ENCODE measurements around the gene MSH6. TPM values are rescaled to one million over a fixed set of nuclear protein-coding genes. Genes with fewer than 3 reads are reported as not detected.

MSH6 gene
- total RNA-seq, 2 experiments from 2014 or later: 291 to 525 TPM

GRCh38 chr2:47779426-47779790, 3.5 kb upstream of the MSH6 start:
- H3K36me3 ChIP-seq (ENCODE audit: insufficient read depth, low read length): peaks cover 54% of the 10 kb centered on the region
- no peak overlapping the region for H3K27ac ChIP-seq (ENCODE audit: low read depth, low read length, poor library complexity, severe bottlenecking)
- H3K4me2 ChIP-seq (ENCODE audit: low read length): no peak overlapping the region
- POLR2A ChIA-PET: interaction anchor here (0.6 kb wide), 1 partner anchor 35 kb away, joined by 6 read pairs; no protein-coding TSS in a partner anchor
- intact Hi-C loops (cut with micrococcal nuclease; ENCODE audit: unreplicated experiment): no loop called here
- no peak overlapping the region for H3K4me3 ChIP-seq (ENCODE audit: low read depth, low read length, poor library complexity, severe bottlenecking)
- H4K20me1 ChIP-seq (ENCODE audit: insufficient read depth, low read length): peaks cover 3% of the 10 kb centered on the region
- no peaks in the 10 kb centered on the region for H3K9me2 ChIP-seq (ENCODE audit: insufficient read depth, low read length)
- no peak for DNase-seq (ENCODE audit: low spot score)
- no TSS peak for BruUV-seq (replicated peaks)
- no peak for TF ChIP-seq EZH2phosphoT487 (IDR thresholded peaks at IDR 0.05; ENCODE audit: borderline replicate concordance, low read depth, low read length)
- no peak for TF ChIP-seq CTCF (conservative IDR thresholded peaks at IDR 0.05; ENCODE audit: low read length)
- H3K4me1 ChIP-seq (ENCODE audit: insufficient read depth, low read length, poor library complexity, severe bottlenecking): peaks cover 24% of the 10 kb centered on the region
- H3K79me2 ChIP-seq (ENCODE audit: insufficient read depth, low read depth, low read length): peaks cover 30% of the 10 kb centered on the region
- CTCF ChIA-PET (ENCODE audit: unreplicated experiment): no interaction called here
- no peaks in the 10 kb centered on the region for H3K9me3 ChIP-seq (ENCODE audit: low read length)
- no peak overlapping the region for H2AFZ ChIP-seq (ENCODE audit: low read length)

GRCh38 chr2:47782381-47782670, 619 bp upstream of the MSH6 start:
- TF ChIP-seq CTCF (conservative IDR thresholded peaks at IDR 0.05; ENCODE audit: low read length) (no peak), EZH2phosphoT487 (IDR thresholded peaks at IDR 0.05; ENCODE audit: borderline replicate concordance, low read depth, low read length) (no peak)
- H2AFZ ChIP-seq (ENCODE audit: low read length): peak overlapping the region; percentile 23; the same call in 1 of the 2 replicates
- intact Hi-C loops (cut with micrococcal nuclease; ENCODE audit: unreplicated experiment): loop anchor here (5.0 to 10.0 kb wide), 5 partner anchors 85 to 380 kb away; partner anchors contain the start of genes FBXO11 and MSH2
- H4K20me1 ChIP-seq (ENCODE audit: insufficient read depth, low read length): peaks cover 26% of the 10 kb centered on the region
- peak overlapping the region; percentile 93 for H3K27ac ChIP-seq (ENCODE audit: low read depth, low read length, poor library complexity, severe bottlenecking)
- POLR2A ChIA-PET: interaction anchor here (0.7 to 1.6 kb wide), 8 partner anchors 11 to 838 kb away, joined by 3 to 8 read pairs (median 3); no protein-coding TSS in a partner anchor
- CTCF ChIA-PET (ENCODE audit: unreplicated experiment): no interaction called here
- H3K9me2 ChIP-seq (ENCODE audit: insufficient read depth, low read length): no peaks in the 10 kb centered on the region
- peaks cover 68% of the 10 kb centered on the region for H3K36me3 ChIP-seq (ENCODE audit: insufficient read depth, low read length)
- H3K79me2 ChIP-seq (ENCODE audit: insufficient read depth, low read depth, low read length): peaks cover 56% of the 10 kb centered on the region
- no peak for DNase-seq (ENCODE audit: low spot score)
- H3K4me2 ChIP-seq (ENCODE audit: low read length): peak overlapping the region; percentile 75
- H3K4me1 ChIP-seq (ENCODE audit: insufficient read depth, low read length, poor library complexity, severe bottlenecking): peaks cover 48% of the 10 kb centered on the region
- BruUV-seq (replicated peaks): TSS peak; percentile 97
- H3K9me3 ChIP-seq (ENCODE audit: low read length): no peaks in the 10 kb centered on the region
- H3K4me3 ChIP-seq (ENCODE audit: low read depth, low read length, poor library complexity, severe bottlenecking): peak overlapping the region; percentile 100

GRCh38 chr2:47783486-47784351, 774 bp downstream of the MSH6 start:
- no TSS peak for BruUV-seq (replicated peaks)
- peak; percentile 85 for DNase-seq (ENCODE audit: low spot score)
- POLR2A ChIA-PET: interaction anchor here (0.5 to 2.1 kb wide), 9 partner anchors 30 to 433 kb away, joined by 3 to 10 read pairs (median 4); no protein-coding TSS in a partner anchor
- Histone ChIP-seq H3K4me3 (ENCODE audit: low read depth, low read length, poor library complexity, severe bottlenecking) (peak overlapping the region; percentile 100), H3K27ac (ENCODE audit: low read depth, low read length, poor library complexity, severe bottlenecking) (peak overlapping the region; percentile 93), H3K9me3 (ENCODE audit: low read length) (no peaks in the 10 kb centered on the region), H3K4me2 (ENCODE audit: low read length) (peak overlapping the region; percentile 92), H3K36me3 (ENCODE audit: insufficient read depth, low read length) (peaks cover 61% of the 10 kb centered on the region), H3K9me2 (ENCODE audit: insufficient read depth, low read length) (no peaks in the 10 kb centered on the region), H3K4me1 (ENCODE audit: insufficient read depth, low read length, poor library complexity, severe bottlenecking) (peaks cover 55% of the 10 kb centered on the region), H2AFZ (ENCODE audit: low read length) (no peak overlapping the region), H3K79me2 (ENCODE audit: insufficient read depth, low read depth, low read length) (peaks cover 70% of the 10 kb centered on the region), H4K20me1 (ENCODE audit: insufficient read depth, low read length) (peaks cover 30% of the 10 kb centered on the region)
- intact Hi-C loops (cut with micrococcal nuclease; ENCODE audit: unreplicated experiment): loop anchor here (1.0 to 10.0 kb wide), 6 partner anchors 86 to 381 kb away; partner anchors contain the start of genes FBXO11 and MSH2
- CTCF ChIA-PET (ENCODE audit: unreplicated experiment): interaction anchor here (1.1 kb wide), 1 partner anchor 24 kb away, joined by 3 read pairs; no protein-coding TSS in a partner anchor
- TF ChIP-seq EZH2phosphoT487 (IDR thresholded peaks at IDR 0.05; ENCODE audit: borderline replicate concordance, low read depth, low read length) (no peak), CTCF (conservative IDR thresholded peaks at IDR 0.05; ENCODE audit: low read length) (0 out of 2 replicates have a peak, but pooled peaks have one; percentile 32)

Data from OCI-LY7 (cell line).